ENCODE measurements around the gene CLASP1.

DNA sequence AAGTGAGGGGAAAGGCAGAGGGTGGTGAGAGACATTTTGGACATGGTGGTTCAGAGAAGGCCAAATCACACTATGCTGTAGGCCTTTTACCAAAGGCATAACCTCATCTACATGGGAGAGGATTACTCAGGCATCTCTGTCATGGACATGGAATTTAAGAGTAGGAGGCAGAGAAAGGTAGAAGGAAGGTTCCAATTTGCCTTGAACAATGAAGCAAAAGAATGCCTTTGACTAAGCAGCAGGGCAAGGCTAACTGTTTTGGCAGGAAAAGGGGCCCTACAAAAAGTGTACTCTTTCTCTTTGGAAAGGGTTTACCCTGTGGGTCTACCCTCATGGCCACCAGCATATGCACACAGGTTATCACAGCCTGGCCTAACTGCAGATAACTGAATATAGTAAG lies 164.2 kb downstream of the CLASP1 start:
- TF ChIP-seq, protein P1, sequence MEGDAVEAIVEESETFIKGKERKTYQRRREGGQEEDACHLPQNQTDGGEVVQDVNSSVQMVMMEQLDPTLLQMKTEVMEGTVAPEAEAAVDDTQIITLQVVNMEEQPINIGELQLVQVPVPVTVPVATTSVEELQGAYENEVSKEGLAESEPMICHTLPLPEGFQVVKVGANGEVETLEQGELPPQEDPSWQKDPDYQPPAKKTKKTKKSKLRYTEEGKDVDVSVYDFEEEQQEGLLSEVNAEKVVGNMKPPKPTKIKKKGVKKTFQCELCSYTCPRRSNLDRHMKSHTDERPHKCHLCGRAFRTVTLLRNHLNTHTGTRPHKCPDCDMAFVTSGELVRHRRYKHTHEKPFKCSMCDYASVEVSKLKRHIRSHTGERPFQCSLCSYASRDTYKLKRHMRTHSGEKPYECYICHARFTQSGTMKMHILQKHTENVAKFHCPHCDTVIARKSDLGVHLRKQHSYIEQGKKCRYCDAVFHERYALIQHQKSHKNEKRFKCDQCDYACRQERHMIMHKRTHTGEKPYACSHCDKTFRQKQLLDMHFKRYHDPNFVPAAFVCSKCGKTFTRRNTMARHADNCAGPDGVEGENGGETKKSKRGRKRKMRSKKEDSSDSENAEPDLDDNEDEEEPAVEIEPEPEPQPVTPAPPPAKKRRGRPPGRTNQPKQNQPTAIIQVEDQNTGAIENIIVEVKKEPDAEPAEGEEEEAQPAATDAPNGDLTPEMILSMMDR (IDR thresholded peaks at IDR 0.05; ENCODE audit: low read depth, low read length) = no peak
- TF ChIP-seq EZH2phosphoT487 (IDR thresholded peaks at IDR 0.05; ENCODE audit: low read depth) = no peak
